Activated CD8-positive, alpha-beta memory T cell treated with anti-CD3 and anti-CD28 coated beads, Interleukin-2, amount 50 U/mL, for 24 hours (primary cell): ENCODE results near the gene HOMER3.
A peak's percentile ranks its signal among the peaks of the same experiment; 100 is the strongest.
"Not testable (repeated sequence)": the region's sequence is repeated elsewhere in the genome, so short reads cannot be mapped to it uniquely, and the experiment has no call there.

Experiments used
- DNase-seq: peaks from one replicate; pipeline ENCODE4 v3.0.0-alpha.2; 2020; ENCODE audit errors: extremely low read depth

Gene HOMER3

GRCh38 chr19:18954094-18954493 is 13.1 kb upstream of the HOMER3 start:
- no peak for DNase-seq

DNA sequence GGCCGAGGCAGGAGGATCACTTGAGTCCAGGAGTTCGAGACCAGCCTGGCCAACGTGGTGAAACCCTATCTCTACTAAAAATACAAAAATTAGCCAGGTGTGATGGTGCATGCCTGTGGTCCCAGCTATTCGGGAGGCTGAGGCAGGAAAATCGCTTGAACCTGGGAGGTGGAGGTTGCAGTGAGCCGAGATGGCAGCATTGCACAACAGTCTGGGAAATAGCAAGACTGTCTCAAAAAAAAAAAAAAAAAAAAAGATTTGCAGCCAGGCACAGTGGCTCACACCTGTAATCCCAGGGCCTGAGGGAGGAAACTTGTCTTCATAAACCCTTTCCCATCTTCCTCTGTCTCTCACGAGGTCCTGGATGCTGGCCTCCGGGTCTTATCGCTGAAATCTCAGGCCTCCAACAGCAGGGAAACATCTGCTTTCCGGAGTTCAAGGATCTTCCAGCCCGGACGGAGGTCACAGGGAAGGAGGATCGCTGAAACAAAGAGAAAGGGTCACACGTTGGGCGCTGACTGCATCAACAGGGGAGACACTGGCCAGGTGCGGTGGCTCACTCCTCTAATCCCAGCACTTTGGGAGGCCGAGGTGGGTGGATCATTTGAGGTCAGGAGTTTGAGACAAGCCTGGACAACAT is 11.5 kb upstream of the HOMER3 start:
- DNase-seq, result not testable (repeated sequence)

DNA sequence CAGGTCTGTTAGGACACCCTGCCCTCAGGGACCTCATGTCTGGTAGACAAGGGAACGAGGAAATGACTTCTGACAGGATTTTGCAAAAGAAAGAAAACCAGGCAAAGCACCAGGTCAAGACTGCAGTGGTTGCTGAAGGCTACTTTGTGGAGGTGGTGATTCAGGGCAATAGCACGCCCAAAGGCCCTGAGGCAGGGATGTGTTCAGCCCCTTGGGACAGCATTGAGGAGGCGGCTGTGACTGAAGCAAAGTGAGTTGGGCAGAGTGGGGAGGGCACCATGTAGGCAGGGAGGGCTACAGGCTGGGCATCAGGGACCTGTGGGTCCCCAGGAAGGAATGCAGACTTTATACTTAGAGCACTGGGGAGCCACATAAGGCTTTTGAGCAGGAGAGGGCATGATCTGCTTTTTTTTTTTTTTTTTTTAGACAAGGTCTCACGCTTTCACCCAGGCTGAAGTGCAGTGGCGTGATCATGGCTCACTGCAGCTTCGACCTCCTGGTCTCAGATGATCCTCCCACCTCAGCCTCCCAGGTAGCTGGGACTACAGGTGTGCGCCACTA is 10.8 kb upstream of the HOMER3 start:
- no peak for DNase-seq

DNA sequence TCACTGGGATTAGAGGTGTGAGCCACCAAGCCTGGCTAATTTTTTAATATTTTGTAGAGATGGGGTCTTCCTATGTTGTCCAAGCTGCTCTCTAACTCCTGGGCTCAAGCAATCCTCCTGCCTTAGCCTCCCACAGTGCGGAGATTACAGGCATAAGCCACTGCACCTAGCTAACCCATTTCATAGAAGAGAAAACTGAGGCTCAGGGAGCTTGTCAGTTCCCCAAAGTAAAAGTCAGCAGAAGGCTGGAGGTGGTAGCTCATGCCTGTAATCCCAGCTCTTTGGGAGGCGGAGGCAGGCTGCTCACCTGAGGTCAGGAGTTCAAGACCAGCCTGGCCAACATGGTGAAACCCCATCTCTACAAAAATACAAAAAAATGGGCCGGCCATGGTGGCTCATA is 8.8 kb upstream of the HOMER3 start:
- DNase-seq, result no peak

GRCh38 chr19:18948976-18949356 is 7.9 kb upstream of the HOMER3 start:
- no peak for DNase-seq

- no peak for DNase-seq
Observed at GRCh38 chr19:18948075-18948975, 7.3 kb upstream of the HOMER3 start.

DNA sequence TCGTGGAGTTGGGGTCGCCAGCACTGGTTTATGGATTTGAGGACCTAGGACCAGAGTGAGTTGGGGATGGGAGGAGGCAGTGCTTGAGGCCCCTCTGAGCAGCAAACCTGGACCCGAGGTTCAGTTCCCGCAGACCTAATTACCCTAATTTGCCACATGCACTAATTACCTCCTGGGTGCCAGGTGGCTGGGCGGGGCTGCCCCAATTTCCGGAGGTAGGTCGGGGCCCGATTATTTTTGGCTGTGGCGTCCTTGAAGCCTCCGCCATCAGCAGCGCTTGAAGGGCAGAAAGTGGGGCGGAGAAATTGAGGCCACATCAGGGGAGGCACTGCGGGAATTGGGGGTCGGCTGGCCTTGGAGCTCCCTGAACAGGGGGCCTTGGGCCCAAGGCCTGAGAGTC is 5.9 kb upstream of the HOMER3 start:
- no peak for DNase-seq

DNA sequence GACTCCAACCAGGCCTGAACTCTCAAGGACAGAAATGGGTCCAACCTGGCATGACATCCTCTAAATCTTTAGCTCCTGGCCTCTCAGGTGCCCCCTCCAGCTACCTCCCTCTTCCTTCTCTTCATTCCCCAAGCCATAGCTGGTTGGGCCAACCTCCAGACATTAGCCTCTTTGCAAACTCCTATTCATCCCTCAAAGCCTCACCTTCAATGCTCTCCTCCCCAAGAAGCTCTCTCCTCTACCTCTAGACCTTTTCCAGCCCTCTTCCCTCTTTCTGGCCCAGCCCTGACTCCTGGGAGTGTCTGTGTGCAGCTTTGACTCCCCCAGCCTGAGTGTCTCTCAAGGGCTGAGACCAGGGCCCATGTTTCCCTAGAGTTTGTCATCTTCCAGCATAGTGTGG is 5.3 kb upstream of the HOMER3 start:
- no peak for DNase-seq

DNA sequence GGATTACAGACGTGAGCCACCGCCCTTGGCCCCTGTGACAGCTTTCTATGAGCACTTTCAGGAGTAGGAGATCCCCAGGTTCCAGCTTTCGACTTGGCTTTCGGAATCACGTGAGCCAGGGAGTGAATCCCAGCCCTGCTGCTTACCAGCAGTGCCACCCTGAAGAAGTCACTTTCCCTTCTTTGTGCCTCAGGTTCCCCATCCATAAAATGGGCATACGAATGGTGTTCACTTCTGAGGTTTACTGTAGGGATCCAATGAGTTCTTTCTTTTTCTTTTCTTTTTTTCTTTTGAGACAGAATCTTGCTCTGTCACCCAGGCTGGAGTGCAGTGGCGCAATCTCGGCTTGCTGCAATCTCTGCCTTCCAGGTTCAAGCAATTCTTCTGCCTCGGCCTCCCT is 4.3 kb upstream of the HOMER3 start:
- DNase-seq, result no peak

DNA sequence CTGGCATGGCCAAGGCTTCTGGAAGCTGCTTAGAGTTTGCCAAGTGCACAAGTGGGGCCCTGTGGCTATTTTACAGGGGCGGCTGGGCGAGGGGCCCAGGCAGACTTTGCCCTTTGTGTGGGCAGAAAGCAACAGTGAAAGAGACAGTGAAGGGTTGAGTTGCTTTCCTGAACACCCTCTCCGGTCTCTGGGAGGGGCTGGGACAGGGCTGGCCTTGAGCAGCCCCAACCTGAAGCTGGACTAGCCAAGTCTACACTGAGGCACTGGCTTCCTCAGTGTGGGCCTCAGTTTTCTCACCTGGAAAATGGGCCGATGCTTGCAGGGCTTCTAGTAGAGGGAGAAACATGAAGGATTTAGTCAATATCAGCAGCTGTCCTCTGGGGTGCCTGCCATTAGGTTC is 2.4 kb upstream of the HOMER3 start:
- DNase-seq, result no peak

GRCh38 chr19:18942692-18943091 is 1.7 kb upstream of the HOMER3 start:
- no peak for DNase-seq

- DNase-seq, result no peak
Observed at GRCh38 chr19:18941628-18942354, 774 bp upstream of the HOMER3 start.

GRCh38 chr19:18939922-18940768 is 872 bp downstream of the HOMER3 start:
- no peak for DNase-seq

DNA sequence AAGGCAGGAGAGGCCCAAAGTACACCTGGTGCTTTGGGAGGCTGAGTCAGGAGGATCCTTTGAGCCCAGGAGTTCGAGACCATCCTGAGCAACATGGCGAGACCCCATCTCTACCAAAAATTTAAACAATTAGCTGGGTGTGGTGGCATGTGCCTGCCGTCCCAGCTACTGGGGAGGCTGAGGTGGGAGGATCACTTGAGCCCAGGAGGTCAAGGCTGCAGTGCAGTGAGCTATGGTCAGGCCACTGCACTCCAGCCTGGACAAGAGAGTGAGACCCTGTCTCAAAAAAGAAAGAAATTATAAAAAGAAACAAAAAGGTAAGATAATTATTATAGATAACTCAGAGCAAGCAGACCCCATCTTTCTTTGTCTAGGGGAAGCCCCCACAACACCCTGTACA is 1.9 kb downstream of the HOMER3 start:
- no peak for DNase-seq

- no peak for DNase-seq
Observed at GRCh38 chr19:18933297-18933696, 7.7 kb downstream of the HOMER3 start.

- DNase-seq, result peak; percentile 65
Observed at GRCh38 chr19:18932216-18932841, 8.7 kb downstream of the HOMER3 start.

GRCh38 chr19:18931316-18932162 is 9.5 kb downstream of the HOMER3 start:
- DNase-seq, result no peak

DNA sequence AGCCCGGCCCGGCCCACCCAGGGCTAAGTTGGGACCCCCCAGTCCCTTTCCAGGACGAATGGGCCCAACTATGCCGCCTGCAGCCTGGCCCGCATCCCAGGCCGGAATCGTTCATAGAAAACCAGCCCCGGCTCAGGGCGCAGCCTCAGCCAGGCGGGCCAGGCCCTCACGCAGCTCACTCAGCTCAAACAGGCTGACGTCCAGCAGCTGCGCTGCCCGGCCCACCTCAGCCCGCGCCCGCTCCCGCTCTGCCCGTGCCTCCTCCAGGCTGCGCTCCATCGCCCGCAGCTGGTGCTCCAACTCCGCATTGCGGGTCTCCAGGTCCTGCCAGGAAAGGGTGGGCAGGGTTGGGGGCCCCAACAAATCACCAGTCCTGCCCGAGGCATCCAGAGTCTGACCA is 11.7 kb downstream of the HOMER3 start:
- DNase-seq, result no peak

DNA sequence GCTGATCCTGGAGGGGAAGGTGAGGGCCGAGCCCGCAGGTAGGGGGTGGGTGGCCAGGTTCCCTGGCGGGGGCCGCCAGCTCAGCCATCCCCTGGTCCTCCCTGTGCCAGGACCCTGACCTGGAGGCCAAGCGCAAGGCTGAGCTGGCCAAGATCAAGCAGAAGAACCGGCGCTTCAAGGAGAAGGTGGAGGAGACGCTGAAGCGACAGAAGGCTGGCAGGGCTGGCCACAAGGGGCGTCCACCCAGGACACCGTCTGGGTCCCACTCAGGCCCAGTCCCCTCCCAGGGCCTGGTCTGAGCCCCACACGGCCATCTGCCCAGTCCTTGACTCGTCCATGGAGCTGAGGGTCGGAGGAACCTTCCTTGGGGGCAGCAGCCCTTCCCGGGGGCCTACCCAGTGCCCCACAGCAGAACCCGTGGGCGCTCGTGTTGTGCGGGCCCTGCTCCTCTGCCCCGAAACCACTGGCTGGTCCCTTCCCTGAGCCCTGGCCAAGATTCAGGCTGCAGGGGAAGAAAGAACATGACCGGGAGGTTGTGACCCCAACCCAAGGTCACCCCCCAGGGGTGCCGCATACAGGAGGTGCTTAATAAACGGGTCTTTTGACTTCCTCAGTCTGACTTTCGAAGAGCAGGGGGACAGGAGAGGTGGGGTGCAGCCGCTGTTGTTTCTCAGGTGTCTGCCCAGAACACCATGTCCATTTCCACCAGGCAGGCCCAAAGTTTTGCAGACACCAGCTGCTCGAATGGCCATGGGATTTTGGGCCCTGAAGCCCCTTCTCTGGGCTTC is 12.8 kb downstream of the HOMER3 start:
- no peak for DNase-seq
